Muscle of arm (tissue), 14 donors: ENCODE measurements around the gene CNEP1R1. TPM values are rescaled to one million over a fixed set of nuclear protein-coding genes. Genes with fewer than 3 reads are reported as not detected.

Experiments
- DNase-seq: peaks from one replicate; pipeline ENCODE4 v3.0.0-alpha.2; 2013
- long read RNA-seq, 11 donors: transcript quantifications; one replicate each; lab custom pipeline, GENCODE V29; 2026
- polyA plus RNA-seq, 12 donors: library from polyadenylated mRNA; unstranded; fragments of 120-200 nt; gene quantifications; one replicate each; pipeline ENCODE4 v1.2.1, GENCODE V29; 2013; ENCODE audit not compliant: insufficient read length in 12 of 12

Gene CNEP1R1, protein sequence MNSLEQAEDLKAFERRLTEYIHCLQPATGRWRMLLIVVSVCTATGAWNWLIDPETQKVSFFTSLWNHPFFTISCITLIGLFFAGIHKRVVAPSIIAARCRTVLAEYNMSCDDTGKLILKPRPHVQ
- 10 to 100 TPM in 11 of 12 donors, not detected in 1; 14.1 to 28.5 (median 21.9) TPM for polyA plus RNA-seq
- long read RNA-seq, donor 1, partial matches to known transcripts: 0 of 4 reads
- long read RNA-seq, donor 1, other reads (novel, unspliced or antisense): 0 of 4 reads
- long read RNA-seq, donor 2, transcript CNEP1R1-210 (5 exons, 1,992 nt): major isoform, 6 of 12 reads
- long read RNA-seq, donor 2, transcript CNEP1R1-202 (6 exons, 2,117 nt): minor isoform, 5 of 12 reads
- long read RNA-seq, donor 2, partial matches to known transcripts: 0 of 12 reads
- long read RNA-seq, donor 2, other reads (novel, unspliced or antisense): 0 of 12 reads
- long read RNA-seq, donor 3, partial matches to known transcripts: 0 of 2 reads
- long read RNA-seq, donor 3, other reads (novel, unspliced or antisense): 0 of 2 reads
- long read RNA-seq, donor 4, transcript CNEP1R1-202 (6 exons, 2,117 nt): major isoform, 5 of 5 reads
- long read RNA-seq, donor 4, partial matches to known transcripts: 0 of 5 reads
- long read RNA-seq, donor 4, other reads (novel, unspliced or antisense): 0 of 5 reads
- long read RNA-seq, donor 5, transcript CNEP1R1-210 (5 exons, 1,992 nt): minor isoform, 6 of 15 reads
- long read RNA-seq, donor 5, transcript CNEP1R1-202 (6 exons, 2,117 nt): major isoform, 8 of 15 reads
- long read RNA-seq, donor 5, partial matches to known transcripts: 0 of 15 reads
- long read RNA-seq, donor 5, other reads (novel, unspliced or antisense): 0 of 15 reads
- long read RNA-seq, donor 6, partial matches to known transcripts: 0 of 2 reads
- long read RNA-seq, donor 6, other reads (novel, unspliced or antisense): 0 of 2 reads
- long read RNA-seq, donor 7, partial matches to known transcripts: 0 of 7 reads
- long read RNA-seq, donor 7, other reads (novel, unspliced or antisense): 0 of 7 reads
- long read RNA-seq, donor 8, transcript CNEP1R1-202 (6 exons, 2,117 nt): major isoform, 9 of 14 reads
- long read RNA-seq, donor 8, transcript CNEP1R1-210 (5 exons, 1,992 nt): minor isoform, 5 of 14 reads
- long read RNA-seq, donor 8, partial matches to known transcripts: 0 of 14 reads
- long read RNA-seq, donor 8, other reads (novel, unspliced or antisense): 0 of 14 reads
- long read RNA-seq, donor 9, partial matches to known transcripts: 0 of 4 reads
- long read RNA-seq, donor 9, other reads (novel, unspliced or antisense): 0 of 4 reads
- long read RNA-seq, donor 10, transcript CNEP1R1-202 (6 exons, 2,117 nt): major isoform, 9 of 12 reads
- long read RNA-seq, donor 10, partial matches to known transcripts: 0 of 12 reads
- long read RNA-seq, donor 10, other reads (novel, unspliced or antisense): 0 of 12 reads
- long read RNA-seq, donor 11, partial matches to known transcripts: 0 of 7 reads
- long read RNA-seq, donor 11, other reads (novel, unspliced or antisense): 0 of 7 reads

- DNase-seq: peak; percentile 99
These were observed at the start of gene CNEP1R1 for GRCh38 chr16:50024684-50025536. TSS of gene CNEP1R1 (plus strand) at chr16:50025225. CDS start at chr16:50025316, 91 bp downstream.

DNA sequence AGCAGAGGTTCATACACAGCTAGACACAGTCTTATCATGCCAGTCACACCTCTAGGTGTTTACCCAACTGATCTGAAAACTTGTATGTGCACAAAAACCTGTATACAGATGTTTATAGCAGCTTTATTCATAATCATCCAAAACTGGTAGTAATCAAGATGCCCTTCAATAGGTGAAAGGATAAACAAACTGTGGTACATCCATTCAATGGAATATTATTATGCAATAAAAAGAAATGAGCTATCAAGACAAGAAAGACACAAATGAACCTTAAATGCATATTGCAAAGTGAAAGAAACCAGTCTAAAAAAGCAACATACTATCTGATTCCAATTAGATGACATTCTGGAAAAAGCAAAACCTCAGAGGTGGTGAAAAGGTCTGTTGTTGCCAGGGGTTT is 47.6 kb upstream of the CNEP1R1 start:
- no peak for DNase-seq

DNA sequence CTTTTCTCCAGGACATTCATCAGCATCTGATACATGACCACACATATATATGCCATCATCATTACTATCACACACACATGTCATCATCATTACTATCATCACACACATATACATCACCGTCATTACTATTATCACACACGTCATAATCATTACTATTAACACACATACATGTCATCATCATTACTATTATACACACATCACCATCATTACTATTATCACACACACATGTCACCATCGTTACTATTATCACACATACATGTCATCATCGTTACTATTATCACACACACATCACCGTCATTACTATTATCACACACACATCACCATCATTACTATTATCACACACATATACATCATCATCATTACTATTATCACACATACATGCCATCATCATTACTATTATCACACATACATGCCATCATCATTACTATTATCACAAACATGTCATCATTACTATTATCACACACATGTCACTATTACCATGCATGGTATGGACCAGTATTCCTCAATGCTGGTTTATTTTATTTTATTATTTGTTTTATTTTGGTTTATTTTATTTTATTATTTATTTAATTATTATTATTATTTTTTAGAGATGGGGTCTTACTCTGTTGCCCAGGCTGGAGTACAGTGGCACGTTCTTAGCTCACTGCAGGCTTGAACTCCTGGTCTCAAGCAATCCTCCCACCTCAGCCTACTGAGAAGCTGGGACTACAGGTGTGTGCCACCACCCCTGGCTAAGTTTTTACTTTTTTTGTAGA is 46.3 kb upstream of the CNEP1R1 start:
- DNase-seq: no peak

GRCh38 chr16:49980166-49980565 is 44.9 kb upstream of the CNEP1R1 start:
- no peak for DNase-seq

DNA sequence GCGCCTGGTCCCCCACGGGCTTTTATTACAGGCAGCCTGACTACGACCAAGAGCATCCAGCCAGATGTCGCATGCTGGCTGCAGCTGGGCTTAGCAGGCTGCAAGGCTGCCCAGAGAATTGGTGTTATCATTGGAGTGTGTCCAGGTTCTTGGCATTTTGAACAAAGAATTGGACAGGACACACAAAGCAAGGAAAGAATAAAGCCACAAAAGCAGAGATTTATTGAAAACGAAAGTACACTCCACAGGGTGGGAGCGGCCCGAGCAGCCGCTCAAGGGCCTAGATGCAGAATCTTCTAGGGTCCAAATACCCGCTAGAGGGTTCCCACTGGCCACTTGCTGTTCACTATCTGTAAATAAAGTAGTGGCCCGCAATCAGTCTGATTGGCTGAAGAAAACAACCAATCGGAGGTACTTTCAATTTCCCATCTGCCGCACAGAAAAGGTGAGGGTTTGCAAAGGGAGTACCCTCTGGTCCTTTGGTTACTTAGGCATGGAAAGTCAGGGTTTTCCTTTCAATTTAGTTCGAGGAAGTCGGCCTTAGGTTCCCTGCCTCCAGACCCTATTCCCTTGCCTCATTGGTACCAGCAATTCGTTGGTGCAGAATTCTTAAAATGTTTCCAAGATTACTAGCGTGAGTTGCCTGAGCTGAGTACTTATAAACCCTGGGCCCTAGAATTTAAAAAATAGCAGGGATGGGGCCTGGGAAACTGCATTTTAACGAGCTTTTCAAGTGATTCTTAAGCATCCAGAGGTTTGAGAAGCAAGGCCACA is 38.5 kb upstream of the CNEP1R1 start:
- DNase-seq: no peak

DNA sequence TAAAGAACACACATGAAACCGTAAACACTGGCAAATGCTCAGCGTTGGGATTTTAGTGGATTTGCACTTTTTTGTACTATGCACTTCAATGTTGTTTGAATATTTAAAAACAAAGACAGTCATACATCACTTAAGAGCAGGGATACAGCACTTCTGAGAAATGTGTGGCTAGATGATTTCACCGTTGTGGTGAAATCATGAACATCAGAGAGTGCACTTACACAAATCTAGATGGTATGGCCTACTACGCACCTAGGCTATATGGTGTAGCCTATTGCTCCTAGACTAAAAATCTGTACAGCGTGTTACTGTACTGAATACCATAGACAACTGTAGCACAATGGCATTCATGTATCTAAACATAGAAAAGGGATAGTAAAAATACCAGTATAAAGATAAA is 37.6 kb upstream of the CNEP1R1 start:
- no peak for DNase-seq

GRCh38 chr16:49992825-49993224 is 32.2 kb upstream of the CNEP1R1 start:
- no peak for DNase-seq

GRCh38 chr16:49993579-49993978 is 31.4 kb upstream of the CNEP1R1 start:
- DNase-seq: no peak

GRCh38 chr16:49994006-49994405 is 31.0 kb upstream of the CNEP1R1 start:
- no peak for DNase-seq

DNA sequence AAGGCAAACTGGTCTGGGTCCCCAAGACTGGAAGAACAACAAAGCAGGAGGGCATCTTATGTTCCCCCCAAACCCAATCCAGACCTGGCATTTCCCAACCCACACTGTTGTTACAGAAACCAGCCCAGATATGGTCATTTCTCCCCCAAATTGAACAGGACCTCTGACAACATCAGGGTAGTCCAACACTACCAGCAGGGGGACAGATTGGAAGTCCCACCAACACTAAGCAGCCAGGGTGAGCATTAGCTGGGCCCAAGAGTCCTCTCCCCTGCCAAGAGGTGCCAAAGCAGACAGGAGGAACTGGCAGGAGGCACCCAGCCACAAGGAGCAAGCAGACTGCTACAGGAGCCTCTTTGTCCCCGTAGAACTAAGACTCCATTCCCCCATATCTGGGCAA is 29.3 kb upstream of the CNEP1R1 start:
- no peak for DNase-seq

DNA sequence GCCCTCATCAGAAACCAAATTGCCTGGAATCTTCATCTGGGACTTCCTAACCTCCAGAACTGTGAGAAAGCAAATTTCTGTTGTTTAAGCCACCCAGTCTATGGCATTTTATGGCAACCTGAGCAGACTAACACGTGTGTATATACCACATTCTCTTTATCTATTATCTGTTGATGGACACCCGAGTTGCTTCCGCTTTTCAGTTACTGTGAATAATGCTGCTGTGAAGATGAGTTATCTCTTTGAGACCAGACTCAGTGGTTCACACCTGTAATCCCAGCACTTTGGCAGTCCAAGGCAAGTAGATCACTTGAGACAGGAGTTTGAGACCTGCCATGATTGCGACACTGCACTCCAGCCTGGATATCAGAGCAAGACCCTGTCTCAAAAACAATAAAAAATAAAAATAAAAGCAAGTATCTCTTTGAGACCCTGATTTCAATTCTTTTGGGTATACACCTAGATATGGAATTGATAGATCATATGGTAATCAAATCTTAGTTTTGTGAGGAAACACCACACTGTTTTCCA is 27.2 kb upstream of the CNEP1R1 start:
- DNase-seq: no peak

DNA sequence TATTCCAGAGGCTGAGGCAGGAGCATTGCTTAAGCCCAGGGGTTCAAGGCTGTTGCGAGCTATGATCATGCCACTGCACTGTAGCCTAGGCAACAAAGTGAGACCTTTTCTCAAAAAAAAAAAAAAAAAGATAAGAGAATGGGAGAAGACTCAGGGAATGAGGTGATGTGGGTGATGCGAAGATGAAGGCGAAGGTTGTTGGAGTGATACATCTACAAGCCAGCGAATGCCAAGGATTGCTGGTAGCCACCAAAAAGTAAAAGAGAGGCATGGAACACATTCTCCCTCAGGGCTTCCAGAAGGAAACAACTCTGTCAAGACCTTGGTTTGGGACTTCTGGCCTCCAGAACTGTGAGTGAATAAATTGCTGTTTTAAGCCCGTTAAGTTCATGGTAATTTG is 26.0 kb upstream of the CNEP1R1 start:
- DNase-seq: no peak

GRCh38 chr16:50001144-50001543 is 23.9 kb upstream of the CNEP1R1 start:
- DNase-seq: no peak

- DNase-seq: no peak
These were observed 22.8 kb upstream of the CNEP1R1 start for GRCh38 chr16:50002190-50002589.

GRCh38 chr16:50004239-50004638 is 20.8 kb upstream of the CNEP1R1 start:
- DNase-seq: no peak

DNA sequence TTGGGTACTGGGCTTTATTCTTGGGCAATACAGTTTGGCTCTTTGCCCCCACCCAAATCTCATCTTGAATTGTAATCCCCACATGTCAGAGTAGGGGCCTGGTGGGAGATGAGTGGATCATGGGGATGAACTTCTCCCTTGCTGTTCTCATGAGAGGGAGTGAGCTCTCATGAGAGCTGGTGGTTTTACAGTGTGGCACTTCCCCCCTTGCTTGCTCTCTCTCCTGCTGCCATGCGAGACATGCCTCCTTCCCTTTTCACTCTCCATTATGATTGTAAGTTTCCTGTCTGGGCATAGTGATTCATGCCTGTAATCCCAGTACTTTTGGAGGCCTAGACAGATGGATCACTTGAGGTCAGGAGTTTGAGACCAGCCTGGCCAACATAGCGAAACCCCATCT is 18.1 kb upstream of the CNEP1R1 start:
- DNase-seq: no peak

- DNase-seq: no peak
These were observed 17.3 kb upstream of the CNEP1R1 start for GRCh38 chr16:50007744-50008143.

DNA sequence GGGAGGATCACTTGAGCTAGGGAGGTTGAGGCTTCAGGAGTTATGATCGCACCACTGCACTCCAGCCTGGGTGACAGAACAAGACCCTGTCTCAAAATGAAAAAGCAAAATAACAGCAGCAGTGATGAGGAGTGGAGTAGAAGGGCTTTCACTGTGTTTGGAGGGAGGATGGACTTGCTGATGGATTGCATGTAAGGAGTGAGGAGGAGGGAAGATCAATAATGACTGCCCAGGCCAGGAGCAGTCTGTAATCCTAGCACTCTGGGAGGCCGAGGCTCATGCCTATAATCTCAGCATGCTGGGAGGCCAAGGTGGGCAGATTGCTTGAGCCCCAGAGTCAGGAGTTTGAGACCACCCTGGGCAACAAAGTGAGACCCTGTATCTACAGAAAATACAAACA is 14.8 kb upstream of the CNEP1R1 start:
- DNase-seq: no peak

DNA sequence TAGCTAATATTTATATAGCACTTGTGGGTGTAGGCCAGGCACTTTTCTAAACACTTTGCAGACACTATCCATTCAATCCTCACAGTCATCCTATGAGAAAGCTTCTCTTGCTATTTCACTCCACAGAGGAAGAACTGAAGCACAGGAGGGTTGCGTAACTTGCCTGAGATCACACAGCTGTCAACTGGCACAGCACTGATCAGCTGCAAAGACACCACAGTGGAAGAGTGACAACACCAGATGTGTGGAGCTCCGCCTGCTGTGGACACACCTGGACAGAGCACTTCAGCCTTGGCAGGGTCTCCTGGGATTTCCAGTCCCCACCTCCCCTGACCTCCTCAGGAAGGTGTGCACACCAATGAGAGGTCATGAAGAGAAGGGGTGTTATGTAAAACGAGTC is 13.3 kb upstream of the CNEP1R1 start:
- DNase-seq: no peak
